Kidney (tissue), 14 donors: ENCODE results near the gene SNN. TPM values are rescaled to one million over a fixed set of nuclear protein-coding genes. Genes with fewer than 3 reads are reported as not detected.

Experiments
- DNase-seq, 5 donors: peaks; one replicate each; pipeline ENCODE4 v3.0.0-alpha.2; 2013 to 2020
- FAIRE-seq: peaks from 2 replicates; lab custom pipeline; 2012; peaks lifted over from hg19 to GRCh38; lab: Jason Lieb, UNC
- H3K27ac ChIP-seq, 2 donors: one replicate each; pipeline ENCODE4 v1.7.0; 2013; ENCODE audit warnings: low read depth in 2 of 2, low read length in 2 of 2, inconsistent platforms in 1 of 2
- H3K27me3 ChIP-seq: one replicate; pipeline ENCODE4 v1.7.1; 2013; ENCODE audit warnings: low read length, inconsistent platforms; ENCODE audit not compliant: control insufficient read depth, insufficient read depth
- H3K36me3 ChIP-seq, 3 donors: one replicate each; pipeline versions ENCODE4 v1.7.0 to v1.7.1; 2013; ENCODE audit warnings: low read length in 3 of 3, control low read depth in 1 of 3, inconsistent platforms in 1 of 3; ENCODE audit not compliant: insufficient read depth in 3 of 3, control insufficient read depth in 2 of 3
- H3K4me1 ChIP-seq, 3 donors: one replicate each; pipeline versions ENCODE4 v1.7.0 to v1.7.1; 2013; ENCODE audit warnings: low read length in 3 of 3, inconsistent platforms in 1 of 3, low read depth in 1 of 3; ENCODE audit not compliant: control insufficient read depth in 2 of 3, insufficient read depth in 2 of 3
- H3K4me3 ChIP-seq, 3 donors: one replicate each; pipeline versions ENCODE4 v1.7.0 to v1.8.1; 2013; ENCODE audit warnings: low read length in 3 of 3, control low read depth in 1 of 3, inconsistent platforms in 1 of 3
- H3K9ac ChIP-seq, 3 donors: one replicate each; pipeline versions ENCODE4 v1.7.0 to v1.7.1; 2013; ENCODE audit warnings: low read length in 3 of 3, control low read depth in 1 of 3, inconsistent platforms in 1 of 3
- H3K9me3 ChIP-seq, 3 donors: one replicate each; pipeline versions ENCODE4 v1.7.0 to v1.7.1; 2013; ENCODE audit warnings: low read length in 3 of 3, control low read depth in 1 of 3, inconsistent platforms in 1 of 3; ENCODE audit not compliant: control insufficient read depth in 2 of 3, insufficient read depth in 1 of 3
- CTCF ChIP-seq: IDR thresholded peaks from 3 replicates; pipeline ENCODE4 v1.5.1; 2012; ENCODE audit warnings: mild to moderate bottlenecking, moderate library complexity, borderline replicate concordance; ENCODE audit not compliant: insufficient read depth; ENCODE audit errors: extremely low read depth
- intact Hi-C: fragments of 100-400 bp; cut with DNase I; formaldehyde crosslinking; loops from one replicate; pipeline ENCODE4 v1.11.1; 2022
- polyA plus RNA-seq: library from polyadenylated mRNA; stranded (reverse); fragments of 350-450 nt; fragmentation: Illumina TruSeq; extraction: RNeasy Lipid Tissue Mini Kit (QIAGEN cat#74804); gene quantifications from one replicate; pipeline ENCODE4 v1.2.3, GENCODE V29; 2014; ENCODE audit warnings: low read depth, low replicate concordance; ENCODE audit not compliant: insufficient read depth
- total RNA-seq: library from RNA; stranded (reverse); fragmentation: NEBNext Ultra II Directional; extraction: Animal tissue kit (Norgen Biotek cat#: 25700); gene quantifications from one replicate; pipeline ENCODE4 v1.2.1, GENCODE V29; 2021
- donor health status: control.
- donor health status: control.
- donor health status: control.
- donor health status: control.
- donor health status: control.
- donor health status: DM: yes; HTN: yes; CAD: no.
- donor health status: Normal renal cell carcinoma (clear cell type).

SNN gene
- total and polyA plus RNA-seq, 2 donors from 2014 or later: 16.6 to 21.9 TPM

- peaks cover 0 to 7% (median 3%) of the 10 kb centered on the region in 3 donors for H3K4me1 ChIP-seq
- H3K9me3 ChIP-seq: no peaks in the 10 kb centered on the region
- no peaks in the 10 kb centered on the region for H3K36me3 ChIP-seq
- FAIRE-seq (no peak), DNase-seq (no peak)
- intact Hi-C loops: no loop called here
- no peak overlapping the region for H3K9ac ChIP-seq
- no peak overlapping the region for H3K27ac ChIP-seq
- no peak overlapping the region for H3K4me3 ChIP-seq
- no peak for TF ChIP-seq CTCF
- H3K27me3 ChIP-seq: no peaks in the 10 kb centered on the region
Measured at GRCh38 chr16:11624205-11624604, 44.0 kb upstream of the SNN start.

GRCh38 chr16:11624636-11625607 is 43.3 kb upstream of the SNN start:
- Histone ChIP-seq H3K9me3 (no peaks in the 10 kb centered on the region), H3K4me3 (no peak overlapping the region), H3K27me3 (no peaks in the 10 kb centered on the region), H3K9ac (no peak overlapping the region), H3K36me3 (no peaks in the 10 kb centered on the region), H3K4me1 (peaks cover 0 to 3% (median 3%) of the 10 kb centered on the region in 3 donors), H3K27ac (peak overlapping the region in 1 of 2 donors; percentile 47)
- intact Hi-C loops: no loop called here
- FAIRE-seq (no peak), DNase-seq (no peak)
- TF ChIP-seq CTCF: no peak

GRCh38 chr16:11625769-11626168 is 42.5 kb upstream of the SNN start:
- DNase-seq: no peak
- Histone ChIP-seq H3K9ac (no peak overlapping the region), H3K9me3 (no peaks in the 10 kb centered on the region), H3K27ac (no peak overlapping the region), H3K4me3 (no peak overlapping the region), H3K4me1 (peaks cover 0 to 5% (median 3%) of the 10 kb centered on the region in 3 donors), H3K27me3 (no peaks in the 10 kb centered on the region), H3K36me3 (no peaks in the 10 kb centered on the region)
- TF ChIP-seq CTCF: no peak
- FAIRE-seq: no peak
- intact Hi-C loops: no loop called here
